Fibroblast of villous mesenchyme (primary cell): ENCODE measurements around the gene HTR2B. TPM values are rescaled to one million over a fixed set of nuclear protein-coding genes. Genes with fewer than 3 reads are reported as not detected.

Experiments used
- DNase-seq: peaks from one replicate; pipeline ENCODE4 v3.0.0-alpha.2; 2010; ENCODE audit warnings: low read depth
- H3K4me3 ChIP-seq: 2 replicates; pipeline ENCODE4 v1.5.1; 2011; ENCODE audit warnings: low read depth, mild to moderate bottlenecking, low read length
- total RNA-seq: library from RNA; depleted of rRNA; stranded (reverse); fragments of >200 nt; gene quantifications from 2 replicates; pipeline ENCODE4 v1.2.3, GENCODE V29; 2012
- TF ChIP-seq, protein P1 (sequence below): IDR thresholded peaks from 2 replicates; pipeline ENCODE4 v1.5.1; 2012; ENCODE audit warnings: low read depth, mild to moderate bottlenecking, low read length; ENCODE audit not compliant: insufficient read depth

The HTR2B gene
- total RNA-seq, 1 donor = 159 TPM

DNA sequence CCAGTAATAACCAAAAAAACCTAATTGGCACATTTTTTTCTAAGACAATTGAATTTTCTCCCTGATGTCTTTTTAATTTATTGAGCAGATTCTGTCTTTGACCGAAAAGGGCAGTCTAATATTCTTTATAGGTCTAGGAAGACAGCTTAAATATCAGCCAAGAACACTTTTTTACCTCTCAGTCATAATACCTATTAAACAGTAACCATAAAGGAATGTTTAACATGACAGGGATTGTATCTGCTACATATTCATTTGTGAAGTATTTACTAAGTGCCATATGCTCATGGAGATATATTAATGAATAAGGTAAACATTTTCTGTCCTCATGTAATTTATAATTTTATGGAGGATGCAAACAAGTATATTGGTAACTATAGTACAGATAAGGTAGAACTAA lies 3.1 kb upstream of the HTR2B start:
- no peak overlapping the region for H3K4me3 ChIP-seq

DNA sequence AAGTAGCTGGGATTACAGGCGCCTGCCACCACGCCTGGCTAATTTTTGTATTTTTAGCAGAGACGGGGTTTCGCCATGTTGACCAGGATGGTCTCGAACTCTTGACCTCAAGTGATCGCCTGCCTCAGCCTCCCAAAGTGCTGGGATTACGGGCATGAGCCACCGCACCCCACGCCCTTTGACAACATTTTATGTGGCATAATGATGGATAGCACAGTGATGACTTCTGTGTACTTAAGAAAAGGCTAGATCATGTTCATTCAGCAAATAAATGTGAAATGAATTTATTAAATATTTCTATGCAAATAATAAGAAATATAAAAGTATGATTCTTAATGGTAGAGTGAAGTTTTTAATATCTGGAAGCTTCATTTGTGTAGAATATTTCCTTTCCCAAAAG lies 2.6 kb upstream of the HTR2B start:
- no peak overlapping the region for H3K4me3 ChIP-seq
- DNase-seq = no peak
- TF ChIP-seq, protein P1, sequence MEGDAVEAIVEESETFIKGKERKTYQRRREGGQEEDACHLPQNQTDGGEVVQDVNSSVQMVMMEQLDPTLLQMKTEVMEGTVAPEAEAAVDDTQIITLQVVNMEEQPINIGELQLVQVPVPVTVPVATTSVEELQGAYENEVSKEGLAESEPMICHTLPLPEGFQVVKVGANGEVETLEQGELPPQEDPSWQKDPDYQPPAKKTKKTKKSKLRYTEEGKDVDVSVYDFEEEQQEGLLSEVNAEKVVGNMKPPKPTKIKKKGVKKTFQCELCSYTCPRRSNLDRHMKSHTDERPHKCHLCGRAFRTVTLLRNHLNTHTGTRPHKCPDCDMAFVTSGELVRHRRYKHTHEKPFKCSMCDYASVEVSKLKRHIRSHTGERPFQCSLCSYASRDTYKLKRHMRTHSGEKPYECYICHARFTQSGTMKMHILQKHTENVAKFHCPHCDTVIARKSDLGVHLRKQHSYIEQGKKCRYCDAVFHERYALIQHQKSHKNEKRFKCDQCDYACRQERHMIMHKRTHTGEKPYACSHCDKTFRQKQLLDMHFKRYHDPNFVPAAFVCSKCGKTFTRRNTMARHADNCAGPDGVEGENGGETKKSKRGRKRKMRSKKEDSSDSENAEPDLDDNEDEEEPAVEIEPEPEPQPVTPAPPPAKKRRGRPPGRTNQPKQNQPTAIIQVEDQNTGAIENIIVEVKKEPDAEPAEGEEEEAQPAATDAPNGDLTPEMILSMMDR = no peak

More for the DNA sequence above, 3.1 kb upstream of the HTR2B start:
- no peak for DNase-seq
- TF ChIP-seq, protein P1 = no peak

DNA sequence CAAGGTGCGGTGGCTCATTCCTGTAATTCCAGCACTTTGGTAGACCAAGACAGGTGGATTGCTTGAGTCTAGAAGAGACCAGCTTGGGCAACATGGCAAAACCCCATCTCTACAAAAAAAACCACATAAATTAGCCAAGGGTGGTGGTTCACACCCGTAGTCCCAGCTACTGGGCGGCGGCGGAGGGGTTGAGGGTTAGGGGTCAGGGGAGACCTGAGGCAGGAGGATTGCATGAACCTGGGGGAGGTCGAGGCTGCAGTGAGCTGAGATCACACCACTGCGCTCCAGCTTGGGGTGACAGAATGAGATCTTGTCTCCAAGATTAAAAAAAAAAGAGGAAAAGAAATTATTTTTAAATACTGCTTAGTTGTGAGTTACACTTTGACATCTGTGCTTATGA lies 1.3 kb upstream of the HTR2B start:
- TF ChIP-seq, protein P1 = no peak
- H3K4me3 ChIP-seq = no peak overlapping the region
- DNase-seq = no peak

DNA sequence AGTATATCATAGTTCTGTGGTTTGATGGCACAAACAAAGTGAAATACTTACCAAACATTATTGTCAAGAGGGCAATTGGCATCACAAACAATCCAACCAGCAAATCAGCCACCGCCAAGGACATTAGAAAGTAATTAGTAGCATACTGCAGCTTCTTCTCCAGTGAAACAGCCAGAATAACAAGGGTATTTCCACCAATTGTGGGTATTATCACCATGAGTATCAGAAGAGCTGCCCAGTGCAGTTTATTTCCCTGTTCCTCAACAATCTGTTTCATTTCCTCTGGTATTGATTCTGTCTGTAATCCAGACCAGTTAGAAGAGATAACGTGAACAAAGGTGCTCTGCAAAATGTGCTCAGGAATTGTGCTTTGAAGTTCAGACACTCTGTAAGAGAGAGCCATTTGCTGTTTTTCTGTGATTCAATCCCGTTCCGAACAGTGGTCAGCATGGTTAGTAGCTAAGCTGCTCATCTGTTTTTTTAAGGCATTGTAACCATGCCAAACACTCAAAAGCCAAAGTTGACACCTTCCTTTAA lies 1.4 kb downstream of the HTR2B start:
- peak; percentile 54 for DNase-seq
- H3K4me3 ChIP-seq = peak overlapping the region; percentile 51
- TF ChIP-seq, protein P1 = no peak

DNA sequence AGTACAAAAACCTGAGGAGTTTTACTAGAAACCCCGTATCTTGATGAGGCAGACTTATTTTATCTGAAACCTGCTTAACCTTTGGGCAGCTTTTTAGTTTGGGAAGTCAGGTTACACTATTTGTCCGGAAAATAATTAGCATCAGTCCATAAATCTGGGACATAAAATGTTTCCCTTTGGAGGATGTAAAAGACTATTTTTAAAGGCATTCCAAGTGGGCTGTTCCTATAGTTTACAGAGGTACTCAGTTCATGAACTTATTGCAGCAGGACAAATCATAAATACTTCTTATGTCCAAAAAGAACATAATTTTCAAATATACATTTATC lies 6.3 kb downstream of the HTR2B start:
- peak; percentile 40 for DNase-seq
- TF ChIP-seq, protein P1 = no peak
- peak overlapping the region; percentile 29 for H3K4me3 ChIP-seq

DNA sequence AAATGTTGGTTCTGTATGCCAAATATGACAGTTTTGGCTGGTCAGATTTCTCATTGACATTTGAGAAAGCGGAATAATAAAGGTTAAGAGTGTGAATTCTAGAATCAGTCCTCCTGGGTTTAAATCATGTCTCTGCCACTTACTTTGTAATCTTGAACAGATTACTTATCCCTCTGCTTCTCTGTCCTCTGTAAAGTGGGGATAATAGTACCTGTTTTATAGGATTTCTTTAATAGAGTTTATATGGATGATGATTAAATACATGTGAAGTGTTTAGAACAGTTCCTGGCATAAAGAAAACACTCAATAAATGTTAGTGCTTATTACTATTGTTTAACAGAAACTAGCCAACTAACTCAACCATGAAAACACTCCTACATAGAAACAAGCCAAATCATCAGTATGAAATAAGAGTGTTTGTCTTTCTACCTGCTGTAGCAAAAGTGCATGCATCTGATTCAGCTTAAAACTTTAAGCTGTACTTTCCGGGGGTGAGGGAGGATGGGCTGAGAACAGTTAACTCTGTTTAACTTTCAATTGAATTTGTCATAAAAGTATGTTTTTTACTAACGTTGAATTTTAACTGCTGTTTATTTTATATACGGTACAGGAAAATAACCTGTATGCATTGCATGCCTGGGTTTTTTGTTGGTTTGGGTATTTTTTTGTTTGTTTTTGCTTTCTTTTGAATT lies 6.8 kb downstream of the HTR2B start:
- TF ChIP-seq, protein P1 = no peak
- DNase-seq = peak; percentile 35
- peak overlapping the region; percentile 29 for H3K4me3 ChIP-seq

DNA sequence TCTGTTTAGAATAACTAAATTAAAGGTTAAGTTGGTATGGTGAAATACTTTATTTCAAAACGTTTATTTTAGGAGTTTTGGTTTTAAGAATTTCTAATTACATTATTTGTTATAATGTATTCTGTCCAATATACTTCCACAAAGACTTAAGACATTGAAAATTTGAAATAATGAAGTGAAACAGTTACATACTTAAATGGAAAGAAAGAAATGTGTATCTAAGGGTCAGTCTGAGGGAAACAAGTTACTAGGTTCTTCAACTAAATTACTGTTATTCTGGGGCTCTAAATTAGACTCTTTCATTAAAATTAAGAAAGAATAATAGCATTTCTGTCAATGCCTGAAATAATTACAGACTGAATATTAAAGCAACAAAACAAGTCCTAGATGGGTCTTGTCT lies 7.7 kb downstream of the HTR2B start:
- no peak for DNase-seq
- H3K4me3 ChIP-seq = no peak overlapping the region
- TF ChIP-seq, protein P1 = no peak
